Stimulated activated CD4-positive, alpha-beta T cell treated with anti-CD3 and anti-CD28 coated beads, TNF-alpha, amount 100 ng/mL, for 4 hours (primary cell): ENCODE results near the gene ANO3.
"Not testable (repeated sequence)": the region's sequence is repeated elsewhere in the genome, so short reads cannot be mapped to it uniquely, and the experiment has no call there.

Source experiments
- DNase-seq, 3 experiments: peaks; one replicate each; pipeline ENCODE4 v3.0.0-alpha.2; 2020; ENCODE audit warnings: low read depth in 3 of 3

ANO3 gene

GRCh38 chr11:26573896-26574295 lies 242.0 kb downstream of the ANO3 start:
- DNase-seq, result no peak

GRCh38 chr11:26575946-26576345 lies 244.0 kb downstream of the ANO3 start:
- DNase-seq, result no peak

- DNase-seq, result no peak
Observed at GRCh38 chr11:26578998-26579661, 247.2 kb downstream of the ANO3 start.

- DNase-seq, result no peak
Observed at GRCh38 chr11:26579683-26580082, 247.8 kb downstream of the ANO3 start.

- DNase-seq, result no peak
Observed at GRCh38 chr11:26580929-26581328, 249.0 kb downstream of the ANO3 start.

- DNase-seq, result no peak
Observed at GRCh38 chr11:26583550-26583949, 251.6 kb downstream of the ANO3 start.

- DNase-seq, result no peak
Observed at GRCh38 chr11:26584818-26585217, 252.9 kb downstream of the ANO3 start.

GRCh38 chr11:26587073-26587472 lies 255.1 kb downstream of the ANO3 start:
- DNase-seq, result no peak

GRCh38 chr11:26593691-26594090 lies 261.8 kb downstream of the ANO3 start:
- DNase-seq, result no peak

- not testable (repeated sequence) for DNase-seq
Observed at GRCh38 chr11:26595207-26595865, 263.4 kb downstream of the ANO3 start.

GRCh38 chr11:26597049-26597689 lies 265.2 kb downstream of the ANO3 start:
- DNase-seq, result not testable (repeated sequence)

- DNase-seq, result no peak
Observed at GRCh38 chr11:26597899-26598298, 266.0 kb downstream of the ANO3 start.

- no peak for DNase-seq
Observed at GRCh38 chr11:26599425-26599824, 267.5 kb downstream of the ANO3 start.

- DNase-seq, result no peak
Observed at GRCh38 chr11:26599876-26600434, 268.0 kb downstream of the ANO3 start.

- no peak for DNase-seq
Observed at GRCh38 chr11:26607725-26608506, 276.0 kb downstream of the ANO3 start.

- DNase-seq, result no peak
Observed at GRCh38 chr11:26608507-26609146, 276.7 kb downstream of the ANO3 start.

- DNase-seq, result no peak
Observed at GRCh38 chr11:26613759-26614158, 281.8 kb downstream of the ANO3 start.

- DNase-seq, result no peak
Observed at GRCh38 chr11:26618441-26618840, 286.5 kb downstream of the ANO3 start.

- no peak for DNase-seq
Observed at GRCh38 chr11:26620282-26621045, 288.5 kb downstream of the ANO3 start.

- no peak for DNase-seq
Observed at GRCh38 chr11:26621132-26621531, 289.2 kb downstream of the ANO3 start.

GRCh38 chr11:26622181-26622580 lies 290.3 kb downstream of the ANO3 start:
- no peak for DNase-seq
